GM18507 (cell line): Measurements from ENCODE around the gene NDC80.
"Not testable (repeated sequence)": the region's sequence is repeated elsewhere in the genome, so short reads cannot be mapped to it uniquely, and the experiment has no call there.

Source experiments
- DNase-seq: peaks from one replicate; pipeline ENCODE4 v3.0.0; 2011; ENCODE audit warnings: low read depth; ENCODE audit not compliant: insufficient read length; ENCODE audit errors: extremely low spot score
- FAIRE-seq: peaks from 2 replicates; lab custom pipeline; 2011; peaks lifted over from hg19 to GRCh38; lab: Jason Lieb, UNC

Gene NDC80

GRCh38 chr18:2657788-2658458, 86.6 kb downstream of the NDC80 start:
- no peak for DNase-seq
- FAIRE-seq = peak; percentile 71

GRCh38 chr18:2660849-2661248, 89.5 kb downstream of the NDC80 start:
- DNase-seq, FAIRE-seq: not testable (repeated sequence)

- DNase-seq, FAIRE-seq: not testable (repeated sequence)
Observed at GRCh38 chr18:2662288-2662687, 90.9 kb downstream of the NDC80 start.

- DNase-seq (no peak), FAIRE-seq (no peak)
Observed at GRCh38 chr18:2662990-2663389, 91.6 kb downstream of the NDC80 start.
